Measurements from ENCODE around the gene LAMB4. TPM values are rescaled to one million over a fixed set of nuclear protein-coding genes. Genes with fewer than 3 reads are reported as not detected.
"Not testable (repeated sequence)": the region's sequence is repeated elsewhere in the genome, so short reads cannot be mapped to it uniquely, and the experiment has no call there.

LAMB4 gene
- total RNA-seq, 1 experiment from 2014 or later: 0.39 TPM

- no peak for DNase-seq (ENCODE audit: low read depth)
Measured at GRCh38 chr7:108048422-108048821, 81.7 kb downstream of the LAMB4 start.

- DNase-seq (ENCODE audit: low read depth): no peak
Measured at GRCh38 chr7:108046952-108047506, 83.1 kb downstream of the LAMB4 start.

GRCh38 chr7:108045669-108046068 lies 84.5 kb downstream of the LAMB4 start:
- no peak for DNase-seq (ENCODE audit: low read depth)

- DNase-seq (ENCODE audit: low read depth): peak; percentile 31
Measured at GRCh38 chr7:108045154-108045553, 85.0 kb downstream of the LAMB4 start.

GRCh38 chr7:108044345-108044744 lies 85.8 kb downstream of the LAMB4 start:
- DNase-seq (ENCODE audit: low read depth): no peak

- DNase-seq (ENCODE audit: low read depth): no peak
Measured at GRCh38 chr7:108038986-108039385, 91.2 kb downstream of the LAMB4 start.

- no peak for DNase-seq (ENCODE audit: low read depth)
Measured at GRCh38 chr7:108037741-108038140, 92.4 kb downstream of the LAMB4 start.

GRCh38 chr7:108037140-108037539 lies 93.0 kb downstream of the LAMB4 start:
- DNase-seq (ENCODE audit: low read depth): no peak

- DNase-seq (ENCODE audit: low read depth): no peak
Measured at GRCh38 chr7:108034586-108034985, 95.6 kb downstream of the LAMB4 start.

GRCh38 chr7:108033776-108034497 lies 96.2 kb downstream of the LAMB4 start:
- DNase-seq (ENCODE audit: low read depth): no peak

- DNase-seq (ENCODE audit: low read depth): not testable (repeated sequence)
Measured at GRCh38 chr7:108033309-108033708, 96.9 kb downstream of the LAMB4 start.

- DNase-seq (ENCODE audit: low read depth): peak; percentile 73
Measured at GRCh38 chr7:108030516-108030915, 99.6 kb downstream of the LAMB4 start.

GRCh38 chr7:108029034-108029433 lies 101.1 kb downstream of the LAMB4 start:
- DNase-seq (ENCODE audit: low read depth): no peak

GRCh38 chr7:108028111-108028510 lies 102.0 kb downstream of the LAMB4 start:
- no peak for DNase-seq (ENCODE audit: low read depth)

- DNase-seq (ENCODE audit: low read depth): no peak
Measured at GRCh38 chr7:108027239-108027638, 102.9 kb downstream of the LAMB4 start.

GRCh38 chr7:108026647-108027046 lies 103.5 kb downstream of the LAMB4 start:
- peak; percentile 33 for DNase-seq (ENCODE audit: low read depth)

GRCh38 chr7:108026116-108026515 lies 104.0 kb downstream of the LAMB4 start:
- DNase-seq (ENCODE audit: low read depth): no peak

- DNase-seq (ENCODE audit: low read depth): no peak
Measured at GRCh38 chr7:108024538-108024937, 105.6 kb downstream of the LAMB4 start.

- DNase-seq (ENCODE audit: low read depth): no peak
Measured at GRCh38 chr7:108020585-108020984, 109.6 kb downstream of the LAMB4 start.

- no peak for DNase-seq (ENCODE audit: low read depth)
Measured at GRCh38 chr7:108018668-108019067, 111.5 kb downstream of the LAMB4 start.

GRCh38 chr7:108017776-108018151 lies 112.4 kb downstream of the LAMB4 start:
- DNase-seq (ENCODE audit: low read depth): no peak

GRCh38 chr7:108016841-108017775 lies 113.1 kb downstream of the LAMB4 start:
- DNase-seq (ENCODE audit: low read depth): peak; percentile 73

- no peak for DNase-seq (ENCODE audit: low read depth)
Measured at GRCh38 chr7:108015740-108016139, 114.4 kb downstream of the LAMB4 start.

Measured in M059J (cell line).